Left kidney (tissue), 2 donors: ENCODE results near the gene CPA1. TPM values are rescaled to one million over a fixed set of nuclear protein-coding genes. Genes with fewer than 3 reads are reported as not detected.

ENCODE experiments used
- DNase-seq: peaks from one replicate; pipeline ENCODE4 v3.0.0-alpha.2; 2013
- polyA plus RNA-seq: library from polyadenylated mRNA; unstranded; fragments of 120-200 nt; gene quantifications from one replicate; pipeline ENCODE4 v1.2.1, GENCODE V29; 2013; ENCODE audit not compliant: insufficient read length

CPA1 gene
- polyA plus RNA-seq, 1 donor, result 1.9 TPM

DNA sequence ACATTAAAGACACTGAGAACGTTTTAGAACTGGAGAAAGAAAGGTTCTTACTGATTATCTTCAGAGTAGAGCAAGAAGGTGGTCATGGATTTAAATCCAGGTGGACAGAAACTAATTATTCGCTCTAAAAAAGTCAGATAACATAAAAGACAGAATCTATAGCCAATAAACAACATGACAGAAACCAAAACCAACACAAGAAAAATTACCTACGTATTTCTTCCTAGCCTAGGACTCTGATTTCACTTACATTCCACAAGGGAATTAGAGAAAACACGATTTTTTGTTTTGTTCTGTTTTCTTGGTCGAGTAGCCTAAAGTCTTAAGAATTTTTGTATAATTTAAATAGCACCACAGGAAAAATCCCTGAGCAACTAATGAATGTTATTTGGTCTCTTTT lies 15.1 kb downstream of the CPA1 start:
- no peak for DNase-seq

DNA sequence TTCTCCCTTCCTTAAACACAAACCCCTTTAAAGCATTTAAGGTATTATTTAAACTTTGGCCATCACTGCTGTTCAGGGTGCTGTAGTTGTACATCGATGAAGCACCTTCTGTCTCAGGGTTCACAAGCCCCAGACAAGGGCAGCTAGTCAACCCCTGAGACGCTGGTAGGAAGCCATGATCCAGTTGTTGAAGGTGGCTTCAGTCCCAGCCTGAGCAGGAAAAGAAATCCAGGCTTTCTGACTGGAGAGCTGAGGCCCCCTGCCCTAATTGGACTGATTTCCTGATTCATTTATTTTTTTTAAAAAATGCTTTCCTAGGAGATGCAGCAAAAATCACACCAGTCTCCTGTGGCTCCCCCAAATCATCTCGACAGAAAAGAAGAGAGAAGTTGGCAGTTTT lies 15.8 kb downstream of the CPA1 start:
- DNase-seq, result no peak

DNA sequence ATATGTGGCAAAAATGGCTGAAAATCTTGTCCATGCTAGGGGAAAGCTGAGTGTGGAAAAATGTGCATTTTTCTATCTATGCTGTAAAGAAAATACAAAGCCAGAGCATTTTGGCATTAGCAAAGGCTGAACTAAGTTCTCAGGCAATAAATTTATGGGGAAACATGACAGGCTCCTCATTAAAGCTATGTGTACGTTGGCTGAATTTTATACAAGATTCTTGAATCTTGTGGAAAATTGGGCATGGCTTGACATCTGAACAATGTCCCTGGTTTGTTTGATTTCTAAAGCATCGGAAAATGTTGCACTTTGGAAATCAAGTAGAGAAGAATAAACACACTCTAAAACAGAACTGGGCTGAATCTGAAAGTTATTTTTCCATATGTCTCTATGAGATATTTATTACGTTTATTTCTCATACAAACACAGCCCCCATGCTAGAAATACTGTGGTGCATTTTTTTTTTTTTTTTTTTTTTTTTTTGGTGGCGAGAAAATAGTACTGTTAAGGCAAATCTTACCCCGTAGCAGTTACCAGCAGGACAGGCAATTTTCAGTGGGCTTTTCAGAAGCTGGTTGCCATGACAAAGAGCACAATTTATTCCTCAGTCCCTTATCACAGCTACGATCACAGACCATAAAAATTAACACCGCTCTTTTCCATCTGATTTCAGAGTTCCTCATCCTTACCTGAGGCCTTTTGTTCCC lies 16.9 kb downstream of the CPA1 start:
- DNase-seq, result no peak

DNA sequence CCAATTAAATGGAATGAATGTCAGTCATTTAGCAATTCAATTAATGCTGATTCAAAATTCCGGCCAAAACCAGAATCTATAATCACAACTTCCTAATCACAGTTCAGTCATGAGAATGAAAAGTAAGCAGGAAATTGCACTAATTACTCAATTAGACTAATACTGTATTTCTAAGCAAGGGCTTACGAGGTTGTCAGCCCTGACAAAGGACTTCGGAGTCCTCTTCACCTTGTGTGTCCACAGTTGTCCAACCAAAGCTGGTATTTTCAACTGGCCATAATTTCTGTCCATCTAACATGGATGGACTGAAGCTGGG lies 17.4 kb downstream of the CPA1 start:
- no peak for DNase-seq

DNA sequence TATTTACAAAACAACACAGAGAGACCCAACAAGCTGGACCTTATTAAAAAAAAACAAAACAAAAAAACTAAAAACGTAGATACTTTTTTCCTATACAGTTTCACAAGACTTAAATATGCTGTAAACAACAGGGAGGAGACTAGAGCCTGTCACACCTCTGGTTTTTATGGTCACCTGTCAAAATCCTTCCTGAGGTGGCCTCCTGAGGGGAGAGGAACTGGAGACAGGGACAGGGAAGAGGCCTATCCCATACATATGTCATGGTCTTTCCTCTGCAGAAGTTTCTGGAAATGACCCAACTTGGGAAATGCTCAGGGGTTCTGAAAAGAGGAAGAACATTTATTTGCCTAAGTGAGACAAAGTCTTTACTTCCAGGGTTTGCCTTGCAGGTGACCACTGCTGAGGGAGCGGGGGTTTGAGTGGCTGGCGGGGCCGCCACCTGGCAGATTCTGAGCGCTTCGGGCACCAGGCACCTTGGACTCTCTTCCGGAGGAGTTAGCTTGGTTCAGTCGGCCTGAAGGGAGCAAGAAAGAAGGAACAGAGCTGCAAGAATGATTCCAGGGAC lies 18.3 kb downstream of the CPA1 start:
- no peak for DNase-seq

DNA sequence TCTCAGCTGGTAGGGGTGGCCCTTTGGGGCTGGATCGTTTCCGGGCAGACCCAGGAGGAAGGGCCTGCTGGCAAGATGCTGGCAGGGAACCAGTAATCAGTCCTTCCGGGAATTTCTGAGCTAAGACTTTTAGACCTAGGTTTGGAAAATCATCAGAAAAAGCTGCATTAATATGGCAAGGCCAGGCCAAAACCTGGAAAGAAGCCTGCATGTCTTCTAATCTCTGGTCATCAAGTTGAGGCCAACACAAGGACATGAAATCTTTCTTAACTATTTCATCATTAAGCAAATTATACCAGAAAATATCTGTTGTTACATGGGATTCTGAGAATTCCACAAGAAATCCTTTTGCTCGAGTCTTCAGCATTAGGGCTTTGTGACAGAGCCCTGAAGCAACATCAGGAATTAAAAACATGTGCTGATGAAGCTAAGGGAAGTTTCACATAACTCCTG lies 19.9 kb downstream of the CPA1 start:
- DNase-seq, result no peak

DNA sequence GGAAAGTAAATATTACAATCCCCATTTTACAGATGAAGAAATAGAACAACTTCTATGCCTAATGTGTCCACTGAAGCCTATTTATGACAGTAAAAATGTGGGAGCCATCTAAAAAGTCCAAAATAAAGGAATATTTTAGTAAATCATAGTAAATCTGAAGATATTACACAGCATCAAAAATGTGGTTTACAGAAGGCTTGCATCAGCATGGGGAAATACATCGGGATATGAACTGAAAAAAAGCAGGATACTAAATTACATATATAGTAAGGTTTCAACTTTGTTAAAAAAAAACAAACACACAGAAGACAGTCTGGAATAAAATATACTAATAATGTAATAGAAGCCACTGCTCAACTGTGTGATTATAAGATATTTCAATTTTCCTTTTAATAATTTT lies 20.8 kb downstream of the CPA1 start:
- no peak for DNase-seq

DNA sequence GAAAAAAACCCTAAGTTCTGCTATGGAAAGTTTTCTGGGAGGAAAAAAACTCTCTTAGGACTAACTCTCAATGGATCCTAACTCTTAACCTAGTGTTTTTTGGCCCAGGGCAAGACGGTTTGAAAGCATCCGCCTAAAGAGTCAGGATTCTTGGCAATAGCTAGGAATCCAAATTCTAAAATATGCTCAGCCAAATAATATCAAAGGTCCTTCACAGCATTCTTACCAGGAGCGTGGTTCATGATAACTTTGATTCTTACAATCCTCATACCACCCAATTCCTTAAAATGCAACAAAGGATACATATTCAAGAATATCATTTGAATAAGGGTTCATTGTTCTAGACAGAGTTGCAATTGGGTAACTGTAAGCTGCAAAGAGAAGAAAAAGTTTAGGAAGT lies 21.3 kb downstream of the CPA1 start:
- no peak for DNase-seq

DNA sequence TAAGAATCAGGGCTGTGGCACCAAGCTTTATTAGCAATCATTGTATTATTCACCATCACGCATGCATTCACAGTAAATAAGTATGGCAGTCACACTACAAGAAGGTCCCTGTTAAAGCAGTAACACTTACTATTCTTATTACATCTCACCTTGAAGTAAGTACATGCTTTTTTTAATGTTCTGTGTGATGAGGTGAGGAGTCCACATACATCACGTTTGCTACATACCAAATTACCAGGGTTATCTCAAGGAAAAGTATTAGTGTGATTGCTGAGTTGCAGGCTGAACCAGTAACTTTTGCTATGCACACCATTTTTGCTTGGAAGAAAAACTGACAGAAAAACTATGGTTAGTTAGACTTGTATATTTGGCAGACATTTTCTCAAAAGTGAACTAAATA lies 24.7 kb downstream of the CPA1 start:
- no peak for DNase-seq

DNA sequence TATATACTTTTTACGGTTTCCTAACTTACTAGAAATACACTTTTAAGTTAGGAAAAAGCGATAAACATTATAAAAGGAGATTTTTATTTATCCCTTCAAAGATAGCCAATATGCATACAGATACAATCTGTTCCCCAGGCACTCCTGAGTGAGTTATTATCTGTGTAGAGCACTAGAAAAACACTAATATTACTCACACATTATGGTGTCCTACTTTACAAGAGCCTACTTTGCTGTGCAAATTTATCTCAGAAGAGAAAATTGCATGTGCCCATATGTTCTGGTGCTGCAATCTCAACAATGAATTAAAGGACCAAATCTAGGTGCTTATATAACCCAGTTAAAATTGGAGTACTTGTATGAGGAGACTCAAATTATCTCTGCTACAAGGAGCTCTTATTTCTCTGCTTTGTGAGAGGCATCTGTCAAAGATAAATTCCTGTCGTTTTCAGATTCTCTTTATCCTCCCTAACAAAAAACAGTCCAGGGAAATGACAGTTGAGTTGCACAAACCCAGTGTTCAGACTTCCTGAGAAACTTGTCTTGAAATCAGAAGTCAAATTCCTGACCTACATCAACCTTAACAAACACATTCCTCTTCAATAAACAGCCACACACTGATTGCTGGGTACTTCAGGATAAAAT lies 28.9 kb downstream of the CPA1 start:
- no peak for DNase-seq

DNA sequence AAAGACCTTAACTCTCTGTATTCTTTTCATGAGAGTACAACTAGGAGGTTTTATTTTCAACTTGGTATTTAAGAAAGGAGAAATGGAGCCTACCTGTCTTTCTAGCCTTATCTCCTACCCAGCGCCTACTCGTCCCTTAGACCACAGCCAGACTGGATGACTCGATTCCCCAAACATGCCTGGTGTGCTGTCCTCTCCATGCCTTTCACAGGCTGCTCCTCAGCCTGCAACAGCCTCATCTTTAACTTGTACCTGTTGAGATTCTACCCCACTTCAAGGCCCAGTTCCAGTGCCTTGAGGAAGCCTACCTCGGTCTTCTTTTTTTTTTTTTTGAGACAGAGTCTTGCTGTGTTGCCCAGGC lies 29.4 kb downstream of the CPA1 start:
- no peak for DNase-seq

DNA sequence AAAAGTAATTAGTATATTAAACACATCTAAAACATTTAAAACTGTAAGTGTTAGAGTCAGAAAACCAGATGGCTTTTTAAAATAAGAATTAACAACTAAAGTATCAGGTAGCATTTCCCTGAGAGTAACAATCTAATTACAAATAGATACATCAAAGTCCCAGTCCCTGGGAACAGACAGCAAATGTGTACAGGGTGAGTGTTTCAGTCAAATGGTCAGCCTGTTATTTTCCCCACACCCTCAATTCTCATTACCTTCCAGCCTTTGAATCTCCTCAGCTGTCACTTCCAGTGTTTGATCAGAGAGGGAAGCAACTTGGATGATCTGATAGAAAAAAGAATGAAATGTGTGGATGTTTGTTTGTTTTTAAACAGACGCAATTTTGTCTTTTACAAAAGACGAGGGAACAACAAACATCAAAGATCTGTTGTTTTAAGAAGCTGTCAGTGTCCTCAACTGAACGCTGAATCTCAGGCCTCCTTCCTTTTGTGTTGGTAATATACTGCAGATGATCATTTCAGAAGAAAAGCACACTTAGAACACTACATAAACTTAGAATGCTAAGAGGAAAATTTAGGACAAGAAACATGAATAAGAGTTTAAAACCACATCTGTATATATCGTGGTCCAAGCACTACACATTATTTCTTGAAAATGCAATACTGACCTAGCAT lies 30.7 kb downstream of the CPA1 start:
- no peak for DNase-seq

DNA sequence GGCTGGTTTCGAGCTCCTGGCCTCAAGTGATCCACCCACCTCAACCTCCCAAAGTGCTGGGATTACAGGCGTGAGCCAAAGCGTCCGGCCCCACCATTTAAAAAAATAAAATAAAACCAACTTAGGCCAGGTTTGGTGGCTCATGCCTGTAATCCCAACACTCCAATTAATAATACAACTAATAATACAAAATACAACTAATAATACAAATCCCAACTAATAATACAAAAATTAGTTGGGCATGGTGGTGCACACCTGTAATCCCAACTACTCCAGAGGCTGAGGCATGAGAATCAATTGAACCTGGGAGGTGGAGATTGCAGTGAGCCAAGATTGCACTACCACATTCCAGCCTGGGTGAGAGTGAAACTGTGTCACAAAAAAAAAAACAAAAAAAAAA lies 32.9 kb downstream of the CPA1 start:
- DNase-seq, result no peak

DNA sequence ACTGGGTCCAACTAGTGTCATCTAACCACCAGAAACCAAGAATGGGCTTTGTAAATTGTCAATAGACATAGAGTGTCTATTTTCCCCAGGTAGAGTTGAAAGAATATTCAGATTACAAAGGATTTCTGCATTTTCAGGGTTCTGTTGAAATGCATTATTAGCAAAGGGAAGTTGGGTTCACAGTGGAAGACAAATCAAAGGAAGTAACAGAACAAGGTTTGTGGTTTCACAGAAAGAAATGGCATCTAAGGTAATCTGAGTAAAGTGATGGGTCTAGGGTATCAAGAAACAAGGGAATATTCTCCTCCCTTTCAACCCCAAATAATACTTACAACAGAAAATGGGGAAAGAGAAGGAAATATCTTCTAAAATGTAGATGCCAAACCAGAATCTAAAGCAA lies 34.7 kb downstream of the CPA1 start:
- no peak for DNase-seq

DNA sequence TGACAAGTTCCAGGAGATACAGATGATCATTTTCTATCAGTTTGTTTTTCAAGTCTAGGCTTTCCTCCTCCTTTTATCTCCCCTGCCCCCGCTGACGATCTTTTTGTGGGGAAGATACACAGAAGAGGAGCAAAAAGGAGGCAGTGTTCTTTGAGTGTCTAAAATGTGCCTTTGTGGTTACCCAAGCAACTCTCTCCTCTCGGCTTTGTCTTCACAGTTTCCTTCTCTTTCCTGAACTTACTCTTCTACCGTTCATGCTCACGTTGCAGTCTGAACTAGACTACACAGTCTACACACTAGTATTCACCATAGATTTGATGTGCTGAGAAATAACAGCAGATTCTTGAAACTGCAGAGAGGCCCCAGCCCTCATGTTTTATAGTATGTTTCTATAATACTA lies 36.9 kb downstream of the CPA1 start:
- DNase-seq, result no peak

DNA sequence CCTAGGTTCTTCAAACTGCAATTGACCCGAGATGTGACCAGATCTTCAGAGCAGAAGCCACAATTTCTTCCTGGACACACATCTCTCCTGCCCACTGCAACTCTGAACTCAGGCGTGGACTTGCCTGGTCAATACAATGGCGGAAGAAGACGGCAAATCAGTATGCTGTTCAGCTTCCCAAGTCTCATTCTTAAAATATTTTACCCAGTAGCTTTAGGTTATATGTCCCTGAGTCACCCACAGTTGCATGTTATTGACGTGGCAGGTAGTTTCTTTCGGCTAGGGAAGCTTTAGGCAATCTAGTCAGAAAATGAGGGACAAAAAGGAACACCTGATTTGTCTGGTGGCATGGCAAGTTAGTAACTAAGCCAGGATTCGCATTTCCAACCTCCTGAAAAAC lies 38.0 kb downstream of the CPA1 start:
- no peak for DNase-seq

DNA sequence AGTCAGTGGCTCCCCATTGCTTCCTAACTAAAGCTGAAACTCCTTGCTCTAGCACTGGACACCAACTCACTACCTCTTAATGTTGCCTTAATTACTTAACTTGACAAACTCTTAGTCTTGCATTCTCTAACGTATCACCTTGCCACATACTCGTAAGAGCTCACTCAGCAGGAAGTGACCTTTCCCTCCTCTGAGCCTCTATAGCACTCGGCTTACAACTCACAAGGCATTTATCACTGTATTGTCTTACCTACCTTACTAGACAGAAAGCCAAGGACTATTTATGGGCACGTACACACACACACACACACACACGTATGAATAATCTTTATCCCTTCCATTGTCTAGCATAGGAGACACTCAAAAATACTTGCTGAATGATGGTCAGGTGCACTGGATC lies 39.4 kb downstream of the CPA1 start:
- no peak for DNase-seq

DNA sequence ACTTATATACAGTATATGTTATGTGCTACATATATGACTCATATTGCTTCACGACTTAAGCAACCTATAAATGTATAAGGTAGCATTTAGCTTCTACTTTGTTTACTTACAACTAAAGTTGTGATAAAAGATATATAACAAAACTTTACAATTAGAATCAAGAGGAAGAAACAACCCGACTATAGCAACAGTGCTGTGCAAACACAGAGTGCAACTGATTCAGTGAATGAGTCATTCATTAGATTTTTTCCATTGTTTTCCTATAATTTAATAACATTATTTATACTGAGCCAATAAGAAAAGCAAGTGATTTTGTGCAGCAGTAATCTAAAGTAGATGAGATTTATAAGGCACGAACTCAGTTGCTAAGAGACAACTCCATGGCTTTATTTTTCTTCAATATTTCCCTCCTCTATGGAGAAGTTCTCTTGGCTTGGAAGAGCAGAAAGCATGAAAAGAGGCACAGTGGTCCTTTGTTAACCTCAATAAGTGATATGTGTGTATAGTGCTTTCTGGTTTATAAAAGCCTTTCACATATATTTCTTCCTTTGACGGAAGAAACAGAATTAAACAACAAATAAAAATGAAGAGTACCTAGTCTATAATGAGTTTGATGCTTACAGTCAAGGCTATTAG lies 40.8 kb downstream of the CPA1 start:
- no peak for DNase-seq

DNA sequence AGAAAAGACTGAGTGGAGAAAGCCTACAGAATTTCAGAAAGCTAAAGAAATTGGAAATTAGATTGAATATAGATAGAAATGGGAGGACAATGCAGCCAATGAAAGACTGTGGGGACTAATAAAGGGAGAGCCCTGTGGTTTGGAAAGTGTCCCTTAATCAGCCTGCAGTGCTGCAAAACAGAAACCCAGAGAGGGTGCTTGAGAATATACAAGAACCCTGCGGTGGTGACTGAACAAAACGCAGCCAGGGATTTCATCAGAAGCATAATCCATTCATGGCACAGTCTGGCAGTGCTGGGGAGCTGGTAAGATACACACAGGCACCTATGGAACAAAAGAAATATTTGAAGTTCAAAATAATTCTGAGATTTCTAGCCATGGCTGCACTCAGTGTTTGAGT lies 41.4 kb downstream of the CPA1 start:
- no peak for DNase-seq

DNA sequence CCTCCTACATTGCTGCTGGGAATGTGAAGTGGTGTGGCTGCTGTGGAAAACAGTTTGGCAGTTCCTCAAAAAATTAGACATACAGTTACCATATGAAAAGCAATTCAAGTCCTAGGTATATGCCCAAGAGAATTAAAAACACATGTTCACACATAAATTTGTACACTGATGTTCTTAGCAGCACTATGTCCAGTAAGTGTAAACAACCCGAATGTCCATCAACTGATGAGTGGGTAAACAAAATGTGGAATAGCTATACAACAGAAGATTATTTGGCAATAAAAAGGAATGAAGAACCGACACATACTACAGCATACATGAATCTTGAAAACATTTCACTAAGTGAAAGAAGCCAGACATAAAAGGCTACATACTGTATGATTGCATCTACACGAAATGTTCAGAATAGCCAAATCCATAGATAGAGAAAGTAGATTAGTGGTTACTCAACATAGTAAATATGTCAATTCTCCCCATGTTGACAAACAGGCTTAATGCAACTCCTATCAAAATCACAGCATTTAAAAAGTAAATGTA lies 43.3 kb downstream of the CPA1 start:
- no peak for DNase-seq

DNA sequence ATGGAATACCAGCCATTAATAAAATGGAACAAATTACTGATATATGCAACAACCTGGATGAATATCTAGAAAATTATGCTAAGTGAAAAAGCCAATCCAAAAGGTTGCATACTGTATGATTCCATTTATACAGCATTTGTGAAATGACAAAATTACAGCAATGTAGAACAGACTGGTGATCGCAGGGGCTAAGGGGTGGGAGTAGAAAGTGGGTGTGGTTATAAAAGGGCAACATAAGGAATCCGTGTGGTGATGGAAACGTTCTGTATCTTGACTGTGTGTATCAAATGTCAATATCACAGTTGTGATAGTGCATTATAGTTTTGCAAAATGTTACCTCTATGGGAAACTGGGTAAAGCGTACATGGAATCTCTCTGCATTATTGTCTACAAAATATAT lies 45.5 kb downstream of the CPA1 start:
- no peak for DNase-seq

DNA sequence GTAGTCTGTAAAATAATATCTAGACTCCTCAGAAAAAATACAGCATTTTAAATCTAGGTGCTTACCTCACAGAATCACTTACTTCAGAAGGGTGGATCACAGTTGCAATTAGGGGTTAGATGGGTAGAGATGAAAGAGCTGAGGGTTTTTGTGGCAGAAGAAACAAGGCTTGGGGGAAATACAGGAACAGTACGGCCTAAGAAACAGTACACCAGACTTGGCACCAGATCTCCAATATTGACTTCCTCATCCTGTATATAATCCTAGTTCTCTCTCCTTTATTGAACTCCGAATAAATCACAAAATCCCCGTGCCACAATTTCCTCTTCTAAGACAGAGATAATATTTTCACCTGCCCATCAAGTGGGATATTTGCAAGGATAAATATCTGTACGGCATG lies 46.3 kb downstream of the CPA1 start:
- DNase-seq, result no peak

DNA sequence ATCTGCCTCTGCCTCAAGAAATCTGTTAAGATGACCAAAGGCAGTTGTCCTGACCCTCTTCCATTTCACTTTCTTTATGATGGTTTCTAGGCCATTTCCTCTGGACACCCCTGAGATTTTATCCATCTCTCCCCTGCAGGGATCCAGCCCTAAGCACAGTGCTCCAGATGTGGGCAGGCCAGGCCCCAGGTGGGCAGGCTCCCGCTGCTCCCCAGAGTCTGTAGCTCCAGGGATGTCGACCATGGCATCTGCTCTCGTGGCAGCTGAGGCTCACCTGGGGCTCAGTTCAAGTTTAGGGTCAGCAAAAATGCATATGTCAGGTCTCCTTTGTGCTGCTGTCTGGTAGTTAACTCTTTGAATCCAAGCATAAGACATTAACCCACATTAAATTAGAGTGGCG lies 48.7 kb downstream of the CPA1 start:
- DNase-seq, result no peak
